Epidermal melanocyte (primary cell): ENCODE data around the gene SH2D1B.
"Not testable (repeated sequence)": the region's sequence is repeated elsewhere in the genome, so short reads cannot be mapped to it uniquely, and the experiment has no call there.

Experiments
- DNase-seq: peaks from one replicate; pipeline ENCODE4 v3.0.0; 2011; ENCODE audit warnings: low spot score; ENCODE audit not compliant: insufficient read length

The SH2D1B gene

GRCh38 chr1:162363823-162364222 lies 48.1 kb downstream of the SH2D1B start:
- DNase-seq: no peak

- DNase-seq: no peak
These were observed 50.6 kb downstream of the SH2D1B start for GRCh38 chr1:162361349-162361748.

DNA sequence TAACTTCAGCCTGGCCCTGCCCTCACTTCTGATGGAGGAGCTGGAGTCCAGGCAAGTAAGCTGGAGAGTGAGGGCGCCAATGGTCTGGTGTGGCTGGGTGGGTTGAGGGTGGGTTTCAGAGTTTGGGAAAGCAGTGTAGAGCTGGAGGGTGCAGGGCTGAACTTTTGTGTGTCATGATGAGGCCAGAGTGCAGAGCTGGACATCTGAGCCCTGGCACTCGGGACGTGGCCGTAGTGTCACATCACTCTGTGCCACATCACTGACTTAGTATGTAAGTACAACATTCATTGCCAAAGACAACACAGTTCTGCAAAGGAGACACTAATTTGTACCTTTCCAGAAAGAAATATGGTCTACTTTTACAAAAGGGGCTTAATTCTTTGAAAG lies 51.1 kb downstream of the SH2D1B start:
- DNase-seq: no peak

DNA sequence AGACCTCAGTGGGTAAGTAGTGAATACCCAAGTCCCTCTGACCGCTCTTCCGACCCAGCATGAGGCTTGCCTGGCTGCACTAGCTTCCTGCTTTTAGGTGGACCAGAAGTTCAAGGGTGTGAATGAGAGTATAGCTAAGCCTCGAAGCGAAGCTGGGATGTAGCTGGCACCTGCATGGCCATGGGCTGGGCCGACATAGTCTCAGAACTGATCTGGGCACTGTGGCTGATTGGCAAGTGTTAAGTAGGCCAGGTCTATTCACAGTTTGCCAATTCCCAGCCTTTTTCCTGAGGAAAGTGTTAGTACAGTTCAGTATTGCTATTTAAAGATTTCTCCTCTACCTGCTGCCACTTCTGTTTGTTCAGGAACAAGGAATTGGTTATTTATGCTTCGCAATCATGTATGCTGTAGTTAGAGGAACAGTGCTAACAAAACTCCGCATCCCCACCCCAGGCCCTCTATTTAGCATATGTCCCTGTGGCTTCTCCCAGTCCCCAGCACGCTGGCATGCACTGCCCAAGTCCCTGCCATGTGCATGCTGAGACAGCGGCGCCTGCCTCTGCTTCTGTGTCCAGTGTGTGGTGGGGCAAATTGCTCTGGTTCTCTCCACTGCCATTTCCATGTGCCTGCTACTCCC lies 51.6 kb downstream of the SH2D1B start:
- no peak for DNase-seq

DNA sequence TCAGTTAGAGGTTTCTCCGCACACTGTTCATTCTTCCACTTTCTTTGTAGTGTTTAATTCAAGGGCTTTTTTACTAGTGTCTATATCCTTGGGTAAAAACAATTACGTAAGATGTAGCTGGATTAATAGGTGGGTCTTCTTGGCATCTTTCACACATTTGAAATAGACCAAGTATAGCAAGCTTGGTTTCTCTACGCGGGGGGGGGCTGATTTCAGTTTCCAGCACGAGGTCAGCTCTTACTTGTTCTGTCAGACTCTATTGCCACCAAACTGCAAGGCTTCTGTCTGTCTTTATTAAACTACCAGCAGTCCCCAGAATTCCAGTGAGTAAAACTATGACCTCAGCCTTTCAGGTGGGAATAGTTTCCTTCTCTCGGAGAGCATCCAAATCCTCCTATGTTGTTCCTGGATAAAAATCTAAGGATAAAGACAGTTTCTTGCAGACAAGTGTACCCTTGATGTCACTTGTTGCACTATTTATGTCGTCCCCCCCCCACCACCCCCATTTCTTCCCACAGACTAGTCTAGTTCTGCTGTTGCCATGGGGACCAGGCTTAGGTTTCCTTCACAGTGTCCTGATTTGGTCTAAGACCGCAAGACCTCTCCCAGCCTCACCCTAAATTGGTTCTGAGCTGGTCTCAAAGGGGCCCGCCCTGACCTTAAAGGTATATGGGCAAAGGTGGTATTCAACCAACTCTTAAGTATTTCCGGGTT lies 52.3 kb downstream of the SH2D1B start:
- no peak for DNase-seq

- DNase-seq: no peak
These were observed 53.0 kb downstream of the SH2D1B start for GRCh38 chr1:162358928-162359327.

DNA sequence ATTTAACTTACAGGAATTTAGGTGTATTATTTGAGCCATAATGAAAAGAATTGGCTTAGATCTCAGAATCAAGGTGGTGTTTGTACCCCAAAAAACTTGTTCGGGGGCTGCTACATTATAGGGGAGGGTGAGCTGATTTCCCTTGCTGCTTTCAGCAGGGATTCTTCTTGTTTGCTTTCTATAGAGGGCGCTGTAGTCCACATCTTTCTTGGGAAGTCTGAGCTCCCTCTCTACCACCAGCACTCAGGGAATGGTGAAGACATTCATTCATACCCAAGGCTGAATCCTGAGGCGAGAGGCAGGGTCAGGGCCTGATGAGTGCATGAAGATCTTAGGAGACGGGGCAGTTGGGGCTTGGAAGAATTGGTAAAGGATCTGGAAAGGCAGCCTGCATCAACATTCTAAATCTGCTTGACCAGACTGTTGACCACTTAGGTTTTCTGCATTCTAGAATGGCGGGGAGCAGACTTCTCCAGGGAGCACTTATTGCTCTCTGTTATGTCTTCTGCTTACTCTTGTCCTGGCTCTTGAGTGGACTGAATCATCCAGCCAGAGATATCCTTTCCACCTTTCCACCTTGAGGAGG lies 54.2 kb downstream of the SH2D1B start:
- no peak for DNase-seq

DNA sequence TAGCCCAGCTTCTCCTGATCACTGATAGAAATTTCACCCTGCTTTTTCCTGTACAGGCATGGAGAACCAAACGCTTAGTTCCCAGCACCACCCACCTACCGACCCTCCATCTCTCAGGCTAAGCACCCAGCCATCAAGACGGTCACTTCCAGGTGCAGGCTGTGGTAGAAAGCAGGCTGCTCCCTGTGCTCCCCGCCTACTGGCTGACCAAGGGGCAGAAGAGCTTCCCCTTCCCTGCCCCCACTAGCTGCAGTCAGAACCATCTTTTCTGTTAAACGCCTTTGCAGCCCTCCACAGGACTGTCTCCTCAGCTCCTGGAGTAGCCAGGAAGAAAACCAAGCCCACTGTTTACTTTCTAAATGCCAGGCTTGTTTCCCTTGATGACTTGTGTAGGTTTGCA lies 58.2 kb downstream of the SH2D1B start:
- no peak for DNase-seq

- no peak for DNase-seq
These were observed 58.9 kb downstream of the SH2D1B start for GRCh38 chr1:162353078-162353477.

- not testable (repeated sequence) for DNase-seq
These were observed 60.1 kb downstream of the SH2D1B start for GRCh38 chr1:162351874-162352273.

DNA sequence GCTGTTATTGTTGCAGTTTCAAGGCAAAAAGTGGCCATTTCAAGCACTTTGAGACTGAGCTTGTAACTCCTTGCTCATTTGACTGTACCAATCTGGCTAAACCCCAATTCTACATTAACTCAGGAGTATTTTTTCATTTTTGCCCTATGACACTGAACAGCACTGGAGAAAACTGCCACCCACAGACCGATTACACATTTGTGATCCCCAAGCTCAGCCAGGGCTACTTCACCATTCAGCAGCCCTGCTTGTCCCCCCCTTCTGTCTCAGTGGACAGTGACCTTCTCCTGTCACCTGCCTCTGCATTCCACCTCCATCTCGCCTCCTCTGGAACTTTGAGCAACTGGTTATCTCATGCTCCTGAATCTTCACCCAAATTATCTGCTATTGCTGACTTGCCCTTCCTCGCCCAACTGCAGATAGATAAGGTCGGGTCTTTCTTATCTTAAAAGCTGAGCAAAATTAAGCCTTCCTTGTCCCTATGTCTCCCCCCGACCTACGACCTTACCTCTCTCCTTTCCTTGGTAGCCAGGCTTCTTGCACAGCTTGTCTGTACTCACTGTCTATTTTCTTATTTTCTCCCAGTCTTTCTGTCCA lies 60.6 kb downstream of the SH2D1B start:
- no peak for DNase-seq

GRCh38 chr1:162349635-162350330 lies 62.2 kb downstream of the SH2D1B start:
- DNase-seq: no peak

GRCh38 chr1:162347281-162347680 lies 64.7 kb downstream of the SH2D1B start:
- DNase-seq: no peak
